Peyer's patch (tissue), 4 donors: Measurements from ENCODE around the gene GOT2. TPM values are rescaled to one million over a fixed set of nuclear protein-coding genes. Genes with fewer than 3 reads are reported as not detected.
"Not testable (repeated sequence)": the region's sequence is repeated elsewhere in the genome, so short reads cannot be mapped to it uniquely, and the experiment has no call there.

ENCODE experiments used
- DNase-seq, 3 donors: peaks; one replicate each; pipeline ENCODE4 v3.0.0-alpha.2; 2017 to 2019
- H3K27ac ChIP-seq, 4 donors: fragments of 200-600 bp; sonication (generic); one replicate each; pipeline ENCODE4 v1.5.1; 2016 to 2019
- H3K27me3 ChIP-seq, 2 donors: fragments of 200-600 bp; sonication (generic); one replicate each; pipeline ENCODE4 v1.5.1; 2019
- H3K36me3 ChIP-seq, 3 donors: fragments of 200-600 bp; sonication (generic); one replicate each; pipeline ENCODE4 v1.5.1; 2016 to 2019
- H3K4me1 ChIP-seq, 4 donors: fragments of 200-600 bp; sonication (generic); one replicate each; pipeline ENCODE4 v1.5.1; 2016 to 2019
- H3K4me3 ChIP-seq, 4 donors: fragments of 200-600 bp; sonication (generic); 1 replicate in 3 of 4; 2 replicates in 1 of 4; pipeline ENCODE4 v1.5.1; 2016 to 2019; ENCODE audit warnings: mild to moderate bottlenecking in 1 of 4
- H3K9me3 ChIP-seq, 4 donors: fragments of 200-600 bp; sonication (generic); one replicate each; pipeline ENCODE4 v1.5.1; 2016 to 2019; ENCODE audit warnings: mild to moderate bottlenecking in 1 of 4
- POLR2A ChIP-seq, 2 donors: fragments of 450-650 bp; IDR thresholded peaks; one replicate each; pipeline ENCODE4 v1.5.1; 2017; ENCODE audit warnings: antibody characterized with exemption in 2 of 2, mild to moderate bottlenecking in 2 of 2, moderate library complexity in 2 of 2
- total RNA-seq, 4 donors: library from RNA; depleted of rRNA; stranded (reverse); fragments of >200 nt; gene quantifications; one replicate each; pipeline ENCODE4 v1.1.0, GENCODE V29; 2016
- TF ChIP-seq, protein P1 (sequence below), 6 experiments: fragments of 450-650 bp in 4 of 6; fragments of 200-600 bp in 2 of 6; sonication (generic) in 1 of 6; IDR thresholded peaks; one replicate each; pipeline ENCODE4 v1.5.1; 2017 to 2019; ENCODE audit warnings: antibody characterized with exemption in 6 of 6, mild to moderate bottlenecking in 3 of 6, moderate library complexity in 1 of 6

Gene GOT2
- total RNA-seq, 4 donors from 2014 or later: 57.0 to 72.7 (median 67.1) TPM

DNA sequence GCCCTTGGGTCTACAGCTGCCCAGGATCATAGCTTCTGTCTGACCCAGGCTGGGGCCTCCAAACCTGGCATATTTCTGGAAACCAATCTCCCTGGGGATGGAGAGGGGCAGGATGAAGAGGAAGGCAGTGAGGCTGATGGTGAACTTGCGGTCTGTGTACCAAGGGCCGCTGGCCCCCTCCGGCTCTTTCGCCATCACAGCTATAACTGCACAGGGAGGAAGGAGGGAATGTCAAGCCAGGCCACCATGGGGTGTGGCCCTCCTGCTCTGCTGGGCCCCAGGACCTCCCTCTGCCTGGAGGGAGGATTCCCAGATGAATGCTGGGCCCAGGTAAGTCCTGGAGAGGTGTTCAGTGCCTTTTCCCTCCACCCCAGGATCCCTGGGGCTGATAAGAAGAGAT lies 55.8 kb downstream of the GOT2 start:
- no peak overlapping the region for H3K27ac ChIP-seq
- H3K27me3 ChIP-seq: no peaks in the 10 kb centered on the region
- TF ChIP-seq, protein P1, sequence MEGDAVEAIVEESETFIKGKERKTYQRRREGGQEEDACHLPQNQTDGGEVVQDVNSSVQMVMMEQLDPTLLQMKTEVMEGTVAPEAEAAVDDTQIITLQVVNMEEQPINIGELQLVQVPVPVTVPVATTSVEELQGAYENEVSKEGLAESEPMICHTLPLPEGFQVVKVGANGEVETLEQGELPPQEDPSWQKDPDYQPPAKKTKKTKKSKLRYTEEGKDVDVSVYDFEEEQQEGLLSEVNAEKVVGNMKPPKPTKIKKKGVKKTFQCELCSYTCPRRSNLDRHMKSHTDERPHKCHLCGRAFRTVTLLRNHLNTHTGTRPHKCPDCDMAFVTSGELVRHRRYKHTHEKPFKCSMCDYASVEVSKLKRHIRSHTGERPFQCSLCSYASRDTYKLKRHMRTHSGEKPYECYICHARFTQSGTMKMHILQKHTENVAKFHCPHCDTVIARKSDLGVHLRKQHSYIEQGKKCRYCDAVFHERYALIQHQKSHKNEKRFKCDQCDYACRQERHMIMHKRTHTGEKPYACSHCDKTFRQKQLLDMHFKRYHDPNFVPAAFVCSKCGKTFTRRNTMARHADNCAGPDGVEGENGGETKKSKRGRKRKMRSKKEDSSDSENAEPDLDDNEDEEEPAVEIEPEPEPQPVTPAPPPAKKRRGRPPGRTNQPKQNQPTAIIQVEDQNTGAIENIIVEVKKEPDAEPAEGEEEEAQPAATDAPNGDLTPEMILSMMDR (IDR thresholded peaks at IDR 0.05): no peak
- TF ChIP-seq POLR2A (IDR thresholded peaks at IDR 0.05): no peak
- no peak overlapping the region for H3K4me3 ChIP-seq
- H3K36me3 ChIP-seq: peaks cover 0 to 23% (median 0%) of the 10 kb centered on the region in 3 donors
- DNase-seq: no peak
- no peaks in the 10 kb centered on the region for H3K9me3 ChIP-seq
- peaks cover 0 to under 1% (median 0%) of the 10 kb centered on the region in 4 donors for H3K4me1 ChIP-seq

DNA sequence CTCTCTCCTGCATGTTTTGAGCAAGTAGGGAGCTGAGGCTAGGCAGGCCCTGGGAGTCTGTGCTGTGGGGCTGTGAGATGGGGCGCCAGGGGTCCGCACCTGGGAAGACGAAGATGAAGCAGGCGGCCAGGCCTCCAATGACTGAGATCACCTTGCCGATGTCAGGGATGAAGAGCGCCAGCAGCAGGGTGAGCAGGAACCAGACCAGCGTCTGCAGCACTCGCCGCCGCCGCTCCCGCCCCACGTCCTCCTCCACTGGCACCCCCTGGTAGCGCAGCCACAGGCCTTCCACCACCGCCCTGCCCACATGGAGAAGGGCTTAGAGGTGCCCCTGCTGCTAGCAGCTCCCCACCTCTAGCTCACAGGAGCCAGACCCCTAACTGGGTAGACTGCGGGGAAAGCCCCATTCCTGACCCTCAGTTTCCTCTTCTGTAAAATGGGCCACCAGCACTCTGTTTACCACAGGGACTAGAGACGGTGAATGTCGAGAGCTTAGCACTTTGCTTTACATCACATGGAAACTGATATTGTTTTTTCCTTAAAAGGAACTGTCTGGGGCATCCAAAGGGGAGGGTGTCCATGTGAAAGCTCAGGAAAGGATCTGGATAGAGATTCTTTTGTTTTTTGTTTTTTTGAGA lies 63.1 kb downstream of the GOT2 start:
- Histone ChIP-seq H3K4me1 (no peaks in the 10 kb centered on the region), H3K36me3 (peaks cover 0 to 34% (median 0%) of the 10 kb centered on the region in 3 donors), H3K4me3 (no peak overlapping the region), H3K27me3 (no peaks in the 10 kb centered on the region), H3K9me3 (no peaks in the 10 kb centered on the region), H3K27ac (no peak overlapping the region)
- no peak for DNase-seq
- TF ChIP-seq, protein P1 (IDR thresholded peaks at IDR 0.05): no peak
- no peak for TF ChIP-seq POLR2A (IDR thresholded peaks at IDR 0.05)

DNA sequence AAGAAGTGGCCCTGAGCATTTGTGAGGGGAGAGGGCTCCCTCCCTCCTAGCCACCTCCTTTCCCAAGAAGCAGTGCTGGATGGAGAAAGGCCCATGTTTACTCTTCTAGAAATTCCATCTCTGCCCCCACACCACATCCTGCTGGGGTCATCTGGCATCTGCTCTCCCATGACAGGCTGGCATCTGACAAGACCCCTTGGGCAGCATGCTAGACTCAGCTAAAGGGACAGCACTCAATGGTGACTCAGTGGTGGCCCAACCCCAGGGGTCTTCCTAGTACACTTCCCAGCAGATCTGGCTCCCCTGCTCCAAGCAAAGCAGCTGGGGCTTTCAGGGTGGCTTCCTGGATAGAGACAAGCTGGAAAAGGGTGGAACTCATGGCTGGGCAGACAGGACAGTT lies 63.9 kb downstream of the GOT2 start:
- no peaks in the 10 kb centered on the region for H3K9me3 ChIP-seq
- no peak overlapping the region for H3K27ac ChIP-seq
- TF ChIP-seq, protein P1 (IDR thresholded peaks at IDR 0.05): no peak
- TF ChIP-seq POLR2A (IDR thresholded peaks at IDR 0.05): no peak
- no peak for DNase-seq
- H3K36me3 ChIP-seq: peaks cover 0 to 28% (median 0%) of the 10 kb centered on the region in 3 donors
- H3K4me1 ChIP-seq: no peaks in the 10 kb centered on the region
- no peak overlapping the region for H3K4me3 ChIP-seq
- H3K27me3 ChIP-seq: no peaks in the 10 kb centered on the region

GRCh38 chr16:58665200-58665599 lies 68.9 kb downstream of the GOT2 start:
- Histone ChIP-seq H3K36me3 (peaks cover 0 to 20% (median 0%) of the 10 kb centered on the region in 3 donors), H3K9me3 (no peaks in the 10 kb centered on the region), H3K4me3 (no peak overlapping the region), H3K4me1 (no peaks in the 10 kb centered on the region), H3K27ac (no peak overlapping the region), H3K27me3 (no peaks in the 10 kb centered on the region)
- no peak for TF ChIP-seq POLR2A (IDR thresholded peaks at IDR 0.05)
- TF ChIP-seq, protein P1 (IDR thresholded peaks at IDR 0.05): no peak
- DNase-seq: no peak

GRCh38 chr16:58661199-58661830 lies 72.8 kb downstream of the GOT2 start:
- peak in 1 of 3 donors; percentile 73 for DNase-seq
- no peak overlapping the region for H3K27ac ChIP-seq

DNA sequence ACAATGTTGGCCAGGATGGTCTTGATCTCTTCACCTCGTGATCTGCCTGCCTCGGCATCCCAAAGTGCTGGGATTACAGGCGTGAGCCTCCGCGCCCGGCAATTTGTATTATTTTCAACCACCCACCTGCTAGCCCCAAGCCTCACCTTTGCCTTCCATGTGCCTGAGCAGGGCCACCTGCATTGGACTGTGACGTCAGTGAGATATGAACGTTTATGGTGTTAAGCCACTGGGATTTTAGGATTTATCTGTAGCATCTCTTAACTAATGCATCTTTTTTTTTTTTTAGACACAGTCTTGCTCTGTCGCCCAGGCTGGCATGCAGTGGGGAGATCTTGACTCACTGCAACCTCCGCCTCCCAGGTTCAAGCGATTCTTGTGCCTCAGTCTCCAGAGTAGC lies 74.2 kb downstream of the GOT2 start:
- not testable (repeated sequence) for H3K9me3 ChIP-seq, DNase-seq, H3K27me3 ChIP-seq, H3K36me3 ChIP-seq, H3K4me1 ChIP-seq, H3K27ac ChIP-seq, H3K4me3 ChIP-seq

More at GRCh38 chr16:58661199-58661830, 72.8 kb downstream of the GOT2 start:
- Histone ChIP-seq H3K4me3 (no peak overlapping the region), H3K9me3 (no peaks in the 10 kb centered on the region), H3K27me3 (no peaks in the 10 kb centered on the region), H3K36me3 (no peaks in the 10 kb centered on the region), H3K4me1 (no peaks in the 10 kb centered on the region)
- no peak for TF ChIP-seq POLR2A (IDR thresholded peaks at IDR 0.05)
- TF ChIP-seq, protein P1 (IDR thresholded peaks at IDR 0.05): peak in 4 of 6 experiments; percentile 45 to 76 (median 65)
